Stomach smooth muscle (tissue), 2 donors: ENCODE results near the gene RIPPLY2.

Experiments
- H3K27ac ChIP-seq: one replicate; pipeline ENCODE4 v1.7.0; 2013; ENCODE audit warnings: mild to moderate bottlenecking, low read length, inconsistent platforms
- H3K27me3 ChIP-seq, 2 donors: one replicate each; pipeline ENCODE4 v1.7.0; 2013; ENCODE audit warnings: low read length in 2 of 2; ENCODE audit not compliant: insufficient read depth in 2 of 2, control insufficient read depth in 1 of 2
- H3K36me3 ChIP-seq, 2 donors: one replicate each; pipeline ENCODE4 v1.7.0; 2013; ENCODE audit warnings: low read length in 2 of 2; ENCODE audit not compliant: control insufficient read depth in 2 of 2, insufficient read depth in 2 of 2
- H3K4me1 ChIP-seq: one replicate; pipeline ENCODE4 v1.7.0; 2013; ENCODE audit warnings: low read length; ENCODE audit not compliant: control insufficient read depth, insufficient read depth
- H3K4me3 ChIP-seq, 2 donors: one replicate each; pipeline ENCODE4 v1.7.0; 2013; ENCODE audit warnings: low read length in 2 of 2
- H3K9ac ChIP-seq, 2 donors: one replicate each; pipeline ENCODE4 v1.7.0; 2013; ENCODE audit warnings: low read length in 2 of 2, mild to moderate bottlenecking in 1 of 2
- H3K9me3 ChIP-seq, 2 donors: one replicate each; pipeline ENCODE4 v1.7.0; 2013; ENCODE audit warnings: low read length in 2 of 2; ENCODE audit not compliant: control insufficient read depth in 2 of 2
- donor health status: healthy.
- donor health status: Pancreatic carcinoma.

Gene RIPPLY2

GRCh38 chr6:83860359-83860755, 7.2 kb downstream of the RIPPLY2 start:
- Histone ChIP-seq H3K4me1 (peaks cover 4% of the 10 kb centered on the region), H3K27me3 (no peaks in the 10 kb centered on the region), H3K9ac (peak overlapping the region; percentile 81 to 89), H3K27ac (peak overlapping the region; percentile 63), H3K9me3 (no peaks in the 10 kb centered on the region), H3K36me3 (peaks cover 4% of the 10 kb centered on the region in 2 donors), H3K4me3 (peak overlapping the region; percentile 89 to 92)

GRCh38 chr6:83860782-83861495, 7.8 kb downstream of the RIPPLY2 start:
- Histone ChIP-seq H3K4me1 (peaks cover 4% of the 10 kb centered on the region), H3K36me3 (peaks cover 4 to 6% of the 10 kb centered on the region in 2 donors), H3K4me3 (peak overlapping the region in 1 of 2 donors; percentile 89), H3K9me3 (no peaks in the 10 kb centered on the region), H3K27me3 (no peaks in the 10 kb centered on the region), H3K9ac (no peak overlapping the region), H3K27ac (no peak overlapping the region)

- H3K9me3 ChIP-seq, result no peaks in the 10 kb centered on the region
- H3K4me1 ChIP-seq, result peaks cover 4% of the 10 kb centered on the region
- H3K27me3 ChIP-seq, result no peaks in the 10 kb centered on the region
- no peak overlapping the region for H3K27ac ChIP-seq
- H3K36me3 ChIP-seq, result peaks cover 4 to 6% of the 10 kb centered on the region in 2 donors
- H3K9ac ChIP-seq, result no peak overlapping the region
- no peak overlapping the region for H3K4me3 ChIP-seq
These were observed 9.8 kb downstream of the RIPPLY2 start for GRCh38 chr6:83862776-83863471.

GRCh38 chr6:83867043-83867442, 13.9 kb downstream of the RIPPLY2 start:
- H3K4me1 ChIP-seq, result no peaks in the 10 kb centered on the region
- peaks cover 4 to 6% of the 10 kb centered on the region in 2 donors for H3K36me3 ChIP-seq
- H3K27ac ChIP-seq, result no peak overlapping the region
- H3K9ac ChIP-seq, result no peak overlapping the region
- H3K9me3 ChIP-seq, result no peaks in the 10 kb centered on the region
- H3K27me3 ChIP-seq, result no peaks in the 10 kb centered on the region
- no peak overlapping the region for H3K4me3 ChIP-seq

GRCh38 chr6:83867527-83868161, 14.5 kb downstream of the RIPPLY2 start:
- Histone ChIP-seq H3K27ac (no peak overlapping the region), H3K9ac (no peak overlapping the region), H3K27me3 (no peaks in the 10 kb centered on the region), H3K4me3 (no peak overlapping the region), H3K9me3 (no peaks in the 10 kb centered on the region), H3K36me3 (peaks cover 4 to 6% of the 10 kb centered on the region in 2 donors), H3K4me1 (no peaks in the 10 kb centered on the region)

GRCh38 chr6:83868639-83869038, 15.5 kb downstream of the RIPPLY2 start:
- H3K36me3 ChIP-seq, result peaks cover 4 to 6% of the 10 kb centered on the region in 2 donors

GRCh38 chr6:83870649-83871048, 17.5 kb downstream of the RIPPLY2 start:
- Histone ChIP-seq H3K27me3 (no peaks in the 10 kb centered on the region), H3K27ac (no peak overlapping the region), H3K4me1 (no peaks in the 10 kb centered on the region), H3K9me3 (no peaks in the 10 kb centered on the region), H3K4me3 (no peak overlapping the region), H3K9ac (no peak overlapping the region), H3K36me3 (no peaks in the 10 kb centered on the region)

More at GRCh38 chr6:83868639-83869038, 15.5 kb downstream of the RIPPLY2 start:
- H3K27ac ChIP-seq, result no peak overlapping the region
- no peaks in the 10 kb centered on the region for H3K27me3 ChIP-seq
- H3K4me1 ChIP-seq, result no peaks in the 10 kb centered on the region
- no peak overlapping the region for H3K4me3 ChIP-seq
- H3K9me3 ChIP-seq, result no peaks in the 10 kb centered on the region
- H3K9ac ChIP-seq, result no peak overlapping the region

GRCh38 chr6:83872386-83873118, 19.4 kb downstream of the RIPPLY2 start:
- H3K4me1 ChIP-seq, result no peaks in the 10 kb centered on the region
- no peaks in the 10 kb centered on the region for H3K9me3 ChIP-seq
- no peaks in the 10 kb centered on the region for H3K36me3 ChIP-seq
- no peak overlapping the region for H3K4me3 ChIP-seq
- no peak overlapping the region for H3K27ac ChIP-seq
- no peak overlapping the region for H3K9ac ChIP-seq
- H3K27me3 ChIP-seq, result no peaks in the 10 kb centered on the region

GRCh38 chr6:83873869-83874268, 20.7 kb downstream of the RIPPLY2 start:
- no peaks in the 10 kb centered on the region for H3K27me3 ChIP-seq
- no peaks in the 10 kb centered on the region for H3K4me1 ChIP-seq
- no peaks in the 10 kb centered on the region for H3K36me3 ChIP-seq
- no peak overlapping the region for H3K4me3 ChIP-seq
- no peak overlapping the region for H3K9ac ChIP-seq
- H3K27ac ChIP-seq, result no peak overlapping the region
- no peaks in the 10 kb centered on the region for H3K9me3 ChIP-seq

GRCh38 chr6:83875843-83876242, 22.7 kb downstream of the RIPPLY2 start:
- no peaks in the 10 kb centered on the region for H3K4me1 ChIP-seq
- H3K36me3 ChIP-seq, result no peaks in the 10 kb centered on the region
- H3K9ac ChIP-seq, result no peak overlapping the region
- H3K27ac ChIP-seq, result no peak overlapping the region
- no peak overlapping the region for H3K4me3 ChIP-seq
- H3K9me3 ChIP-seq, result no peaks in the 10 kb centered on the region
- H3K27me3 ChIP-seq, result no peaks in the 10 kb centered on the region
